HepG2 (cell line): Measurements from ENCODE around the gene CHN1. TPM values are rescaled to one million over a fixed set of nuclear protein-coding genes. Genes with fewer than 3 reads are reported as not detected.
A peak's percentile ranks its signal among the peaks of the same experiment; 100 is the strongest.

Experiments
- ARNT ChIP-seq: fragments of 450-650 bp; IDR thresholded peaks from 2 replicates; pipeline ENCODE4 v1.6.1; 2017
- HOXA9 ChIP-seq: sonication (generic); formaldehyde crosslinking; IDR thresholded peaks from 2 replicates; pipeline ENCODE4 v1.8.1; 2022; ENCODE audit warnings: missing genetic modification reagents, mild to moderate bottlenecking, moderate library complexity, borderline replicate concordance
- PITX1 ChIP-seq: sonication (generic); formaldehyde crosslinking; IDR thresholded peaks from 2 replicates; pipeline ENCODE4 v1.5.1; 2020; ENCODE audit warnings: mild to moderate bottlenecking, missing genetic modification reagents
- RCOR2 ChIP-seq: IDR thresholded peaks from 2 replicates; pipeline ENCODE4 v1.6.1; 2016; ENCODE audit warnings: missing biosample characterization, missing genetic modification reagents
- RFX3 ChIP-seq: IDR thresholded peaks from 2 replicates; pipeline ENCODE4 v1.6.1; 2016; ENCODE audit warnings: missing biosample characterization, missing genetic modification reagents
- RXRB ChIP-seq: IDR thresholded peaks from 2 replicates; pipeline ENCODE4 v1.6.1; 2016; ENCODE audit warnings: borderline replicate concordance, missing genetic modification reagents, missing compliant biosample characterization
- SMYD3 ChIP-seq: sonication (generic); formaldehyde crosslinking; IDR thresholded peaks from 2 replicates; pipeline ENCODE4 v1.8.1; 2023; ENCODE audit warnings: mild to moderate bottlenecking, missing genetic modification reagents
- TBX3 ChIP-seq: fragments of 450-650 bp; IDR thresholded peaks from 2 replicates; pipeline ENCODE4 v1.6.1; 2017; ENCODE audit warnings: antibody characterized with exemption, mild to moderate bottlenecking, inconsistent platforms, borderline replicate concordance
- U2AF2 ChIP-seq: fragments of 200-400 bp; formaldehyde crosslinking; IDR thresholded peaks from 2 replicates; pipeline ENCODE4 v1.6.1; 2017; ENCODE audit warnings: low read depth, mild to moderate bottlenecking, low read length
- ZNF138 ChIP-seq: sonication (generic); formaldehyde crosslinking; IDR thresholded peaks from 2 replicates; pipeline ENCODE4 v1.5.0; 2020; ENCODE audit warnings: mild to moderate bottlenecking, low read depth, missing genetic modification reagents
- ZNF772 ChIP-seq: sonication (generic); formaldehyde crosslinking; IDR thresholded peaks from 2 replicates; pipeline ENCODE4 v1.5.0; 2020; ENCODE audit warnings: mild to moderate bottlenecking, missing genetic modification reagents
- ZNF878 ChIP-seq: sonication (generic); formaldehyde crosslinking; IDR thresholded peaks from 2 replicates; pipeline ENCODE4 v1.8.1; 2023; ENCODE audit warnings: mild to moderate bottlenecking, missing genetic modification reagents, moderate library complexity
- ZZZ3 ChIP-seq: sonication (generic); formaldehyde crosslinking; IDR thresholded peaks from 2 replicates; pipeline ENCODE4 v1.4.0; 2020; ENCODE audit warnings: missing genetic modification reagents, mild to moderate bottlenecking, borderline replicate concordance
- polyA plus RNA-seq, 8 experiments: library from polyadenylated mRNA; depleted of rRNA in 3 of 8; stranded (reverse) in 7 of 8; unstranded in 1 of 8; fragments of >200 nt; fragmentation: Illumina TruSeq in 4 of 8; extraction: Trizol in 4 of 8; gene quantifications; 2 replicates each; pipeline versions ENCODE4 v1.2.1 to v1.2.3, GENCODE V29; 2011 to 2016; ENCODE audit warnings: low read depth in 4 of 8, missing spikeins in 1 of 8, mixed read lengths in 1 of 8; ENCODE audit not compliant: insufficient read depth in 1 of 8
- total RNA-seq, 5 experiments: library from RNA; depleted of rRNA; stranded (reverse); fragments of >200 nt; fragmentation: Illumina TruSeq; extraction: Trizol; gene quantifications; 2 replicates each; pipeline ENCODE4 v1.2.3, GENCODE V29; 2016; ENCODE audit warnings: low read depth in 1 of 5
- TF ChIP-seq, protein P1 (sequence below): sonication (generic); formaldehyde crosslinking; IDR thresholded peaks from 2 replicates; pipeline ENCODE4 v1.5.0; 2020; ENCODE audit warnings: mild to moderate bottlenecking, missing genetic modification reagents, borderline replicate concordance
- TF ChIP-seq, protein P2 (sequence below): sonication (generic); formaldehyde crosslinking; IDR thresholded peaks from 2 replicates; pipeline ENCODE4 v1.5.0; 2020; ENCODE audit warnings: missing genetic modification reagents, mild to moderate bottlenecking, borderline replicate concordance
- TF ChIP-seq, protein P3 (sequence below): sonication (generic); formaldehyde crosslinking; IDR thresholded peaks from 2 replicates; pipeline ENCODE4 v1.4.0; 2020; ENCODE audit warnings: mild to moderate bottlenecking, missing genetic modification reagents

CHN1 gene
- total and polyA plus RNA-seq, 2 of the 13 experiments (the other 11 are each of a cell fraction or from before 2014, with no cell fraction given) = 2.8 to 3.5 TPM

DNA sequence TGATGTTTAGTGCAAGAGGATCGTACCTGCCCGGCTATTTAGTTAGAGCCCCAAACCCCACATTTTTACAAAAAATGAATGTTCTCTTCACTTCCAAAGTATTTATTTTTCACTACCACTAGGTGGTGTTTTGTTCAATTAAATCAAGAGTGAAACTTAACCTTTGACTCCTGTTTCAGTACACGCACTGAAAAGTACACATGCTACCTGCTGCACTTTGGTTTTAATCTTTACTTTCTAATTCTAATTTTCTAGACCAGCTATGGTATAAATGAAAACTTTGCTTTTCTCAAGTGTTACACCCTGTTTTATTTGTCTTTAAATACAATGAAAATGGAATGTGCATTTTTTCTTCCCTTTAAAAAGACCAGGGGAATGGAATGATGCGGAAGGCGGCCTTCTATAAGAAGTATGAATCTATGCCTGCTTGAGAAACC, 31.4 kb upstream of the CHN1 start (continued):
- TF ChIP-seq, protein P1, sequence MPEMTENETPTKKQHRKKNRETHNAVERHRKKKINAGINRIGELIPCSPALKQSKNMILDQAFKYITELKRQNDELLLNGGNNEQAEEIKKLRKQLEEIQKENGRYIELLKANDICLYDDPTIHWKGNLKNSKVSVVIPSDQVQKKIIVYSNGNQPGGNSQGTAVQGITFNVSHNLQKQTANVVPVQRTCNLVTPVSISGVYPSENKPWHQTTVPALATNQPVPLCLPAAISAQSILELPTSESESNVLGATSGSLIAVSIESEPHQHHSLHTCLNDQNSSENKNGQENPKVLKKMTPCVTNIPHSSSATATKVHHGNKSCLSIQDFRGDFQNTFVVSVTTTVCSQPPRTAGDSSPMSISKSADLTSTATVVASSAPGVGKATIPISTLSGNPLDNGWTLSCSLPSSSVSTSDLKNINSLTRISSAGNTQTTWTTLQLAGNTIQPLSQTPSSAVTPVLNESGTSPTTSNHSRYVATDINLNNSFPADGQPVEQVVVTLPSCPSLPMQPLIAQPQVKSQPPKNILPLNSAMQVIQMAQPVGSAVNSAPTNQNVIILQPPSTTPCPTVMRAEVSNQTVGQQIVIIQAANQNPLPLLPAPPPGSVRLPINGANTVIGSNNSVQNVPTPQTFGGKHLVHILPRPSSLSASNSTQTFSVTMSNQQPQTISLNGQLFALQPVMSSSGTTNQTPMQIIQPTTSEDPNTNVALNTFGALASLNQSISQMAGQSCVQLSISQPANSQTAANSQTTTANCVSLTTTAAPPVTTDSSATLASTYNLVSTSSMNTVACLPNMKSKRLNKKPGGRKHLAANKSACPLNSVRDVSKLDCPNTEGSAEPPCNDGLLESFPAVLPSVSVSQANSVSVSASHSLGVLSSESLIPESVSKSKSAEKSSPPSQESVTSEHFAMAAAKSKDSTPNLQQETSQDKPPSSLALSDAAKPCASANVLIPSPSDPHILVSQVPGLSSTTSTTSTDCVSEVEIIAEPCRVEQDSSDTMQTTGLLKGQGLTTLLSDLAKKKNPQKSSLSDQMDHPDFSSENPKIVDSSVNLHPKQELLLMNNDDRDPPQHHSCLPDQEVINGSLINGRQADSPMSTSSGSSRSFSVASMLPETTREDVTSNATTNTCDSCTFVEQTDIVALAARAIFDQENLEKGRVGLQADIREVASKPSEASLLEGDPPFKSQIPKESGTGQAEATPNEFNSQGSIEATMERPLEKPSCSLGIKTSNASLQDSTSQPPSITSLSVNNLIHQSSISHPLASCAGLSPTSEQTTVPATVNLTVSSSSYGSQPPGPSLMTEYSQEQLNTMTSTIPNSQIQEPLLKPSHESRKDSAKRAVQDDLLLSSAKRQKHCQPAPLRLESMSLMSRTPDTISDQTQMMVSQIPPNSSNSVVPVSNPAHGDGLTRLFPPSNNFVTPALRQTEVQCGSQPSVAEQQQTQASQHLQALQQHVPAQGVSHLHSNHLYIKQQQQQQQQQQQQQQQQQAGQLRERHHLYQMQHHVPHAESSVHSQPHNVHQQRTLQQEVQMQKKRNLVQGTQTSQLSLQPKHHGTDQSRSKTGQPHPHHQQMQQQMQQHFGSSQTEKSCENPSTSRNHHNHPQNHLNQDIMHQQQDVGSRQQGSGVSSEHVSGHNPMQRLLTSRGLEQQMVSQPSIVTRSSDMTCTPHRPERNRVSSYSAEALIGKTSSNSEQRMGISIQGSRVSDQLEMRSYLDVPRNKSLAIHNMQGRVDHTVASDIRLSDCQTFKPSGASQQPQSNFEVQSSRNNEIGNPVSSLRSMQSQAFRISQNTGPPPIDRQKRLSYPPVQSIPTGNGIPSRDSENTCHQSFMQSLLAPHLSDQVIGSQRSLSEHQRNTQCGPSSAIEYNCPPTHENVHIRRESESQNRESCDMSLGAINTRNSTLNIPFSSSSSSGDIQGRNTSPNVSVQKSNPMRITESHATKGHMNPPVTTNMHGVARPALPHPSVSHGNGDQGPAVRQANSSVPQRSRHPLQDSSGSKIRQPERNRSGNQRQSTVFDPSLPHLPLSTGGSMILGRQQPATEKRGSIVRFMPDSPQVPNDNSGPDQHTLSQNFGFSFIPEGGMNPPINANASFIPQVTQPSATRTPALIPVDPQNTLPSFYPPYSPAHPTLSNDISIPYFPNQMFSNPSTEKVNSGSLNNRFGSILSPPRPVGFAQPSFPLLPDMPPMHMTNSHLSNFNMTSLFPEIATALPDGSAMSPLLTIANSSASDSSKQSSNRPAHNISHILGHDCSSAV (CRISPR knock-in tag) = no peak
- TF ChIP-seq RXRB (peak; percentile 75; the same call in 1 of the 2 replicates), ZNF878 (0 out of 2 replicates have a peak, but pooled peaks have one; percentile 24), HOXA9 (CRISPR knock-in tag) (no peak), U2AF2 (no peak), ZZZ3 (no peak), SMYD3 (CRISPR knock-in tag) (no peak), TBX3 (no peak), RFX3 (CRISPR knock-in tag) (no peak), ZNF138 (no peak), PITX1 (no peak), RCOR2 (CRISPR knock-in tag) (peak; percentile 69; the same call in 1 of the 2 replicates), ZNF772 (no peak), ARNT (no peak)
- TF ChIP-seq, protein P2, sequence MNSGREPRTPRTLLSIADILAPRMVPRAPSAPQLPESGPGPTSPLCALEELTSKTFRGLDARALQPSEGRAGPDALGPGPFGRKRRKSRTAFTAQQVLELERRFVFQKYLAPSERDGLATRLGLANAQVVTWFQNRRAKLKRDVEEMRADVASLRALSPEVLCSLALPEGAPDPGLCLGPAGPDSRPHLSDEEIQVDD = no peak
- TF ChIP-seq, protein P3, sequence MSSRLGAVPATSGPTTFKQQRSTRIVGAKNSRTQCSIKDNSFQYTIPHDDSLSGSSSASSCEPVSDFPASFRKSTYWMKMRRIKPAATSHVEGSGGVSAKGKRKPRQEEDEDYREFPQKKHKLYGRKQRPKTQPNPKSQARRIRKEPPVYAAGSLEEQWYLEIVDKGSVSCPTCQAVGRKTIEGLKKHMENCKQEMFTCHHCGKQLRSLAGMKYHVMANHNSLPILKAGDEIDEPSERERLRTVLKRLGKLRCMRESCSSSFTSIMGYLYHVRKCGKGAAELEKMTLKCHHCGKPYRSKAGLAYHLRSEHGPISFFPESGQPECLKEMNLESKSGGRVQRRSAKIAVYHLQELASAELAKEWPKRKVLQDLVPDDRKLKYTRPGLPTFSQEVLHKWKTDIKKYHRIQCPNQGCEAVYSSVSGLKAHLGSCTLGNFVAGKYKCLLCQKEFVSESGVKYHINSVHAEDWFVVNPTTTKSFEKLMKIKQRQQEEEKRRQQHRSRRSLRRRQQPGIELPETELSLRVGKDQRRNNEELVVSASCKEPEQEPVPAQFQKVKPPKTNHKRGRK (CRISPR knock-in tag) = no peak
